CD4-positive, alpha-beta T cell treated with Interferon gamma for 1 hour (primary cell): ENCODE data around the gene HS6ST1.
A peak's percentile ranks its signal among the peaks of the same experiment; 100 is the strongest.

Experiments
- DNase-seq: peaks from one replicate; pipeline ENCODE4 v3.0.0-alpha.2; 2020

Gene HS6ST1

DNA sequence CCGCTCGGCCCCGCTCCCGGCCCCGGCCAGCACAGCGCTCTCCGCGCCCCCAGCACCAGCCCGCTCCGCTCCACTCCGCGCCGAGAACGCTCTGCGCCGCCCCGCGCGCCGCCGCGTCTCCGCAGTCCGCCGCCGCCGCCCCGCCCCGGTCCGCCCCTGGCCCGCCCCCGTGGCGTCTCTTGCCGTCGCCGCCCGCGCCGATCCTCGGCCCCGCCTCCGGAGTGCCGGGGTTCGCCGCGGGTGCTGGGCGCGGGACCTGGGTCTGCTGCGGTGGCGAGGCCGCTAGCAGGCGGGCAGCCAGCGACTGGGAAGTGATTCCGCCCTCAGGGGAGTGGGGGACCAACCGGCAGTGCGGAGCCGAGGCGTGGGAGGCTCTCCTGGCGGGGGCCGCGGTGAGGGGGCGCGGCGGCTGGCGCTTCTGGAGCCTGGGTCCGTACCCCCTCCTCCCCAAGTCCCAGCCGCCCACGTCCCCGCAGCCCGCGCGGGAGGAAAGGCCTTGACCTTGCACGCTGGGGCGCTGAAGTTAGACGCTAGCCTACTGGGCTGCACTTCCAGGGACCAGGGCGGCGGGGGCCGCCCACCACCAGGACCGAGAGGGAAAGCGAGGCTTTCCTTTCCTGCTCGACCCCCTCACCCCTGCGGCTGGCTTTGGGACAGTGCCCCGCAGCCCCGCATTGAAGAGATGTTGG lies at the start of gene HS6ST1:
Gene HS6ST1, minus strand, starts transcription at position 93 of the 689 bp plus-strand sequence. CDS start 305 bp downstream, outside the sequence.
- DNase-seq: peak; percentile 85

- DNase-seq: no peak
These were observed 49.1 kb upstream of the HS6ST1 start for GRCh38 chr2:128367601-128368359.

GRCh38 chr2:128366713-128367511 lies 48.2 kb upstream of the HS6ST1 start:
- no peak for DNase-seq

GRCh38 chr2:128365217-128365905 lies 46.7 kb upstream of the HS6ST1 start:
- DNase-seq: no peak

GRCh38 chr2:128364441-128364911 lies 45.8 kb upstream of the HS6ST1 start:
- DNase-seq: no peak

GRCh38 chr2:128363934-128364361 lies 45.3 kb upstream of the HS6ST1 start:
- no peak for DNase-seq

- no peak for DNase-seq
These were observed 44.2 kb upstream of the HS6ST1 start for GRCh38 chr2:128362889-128363228.

DNA sequence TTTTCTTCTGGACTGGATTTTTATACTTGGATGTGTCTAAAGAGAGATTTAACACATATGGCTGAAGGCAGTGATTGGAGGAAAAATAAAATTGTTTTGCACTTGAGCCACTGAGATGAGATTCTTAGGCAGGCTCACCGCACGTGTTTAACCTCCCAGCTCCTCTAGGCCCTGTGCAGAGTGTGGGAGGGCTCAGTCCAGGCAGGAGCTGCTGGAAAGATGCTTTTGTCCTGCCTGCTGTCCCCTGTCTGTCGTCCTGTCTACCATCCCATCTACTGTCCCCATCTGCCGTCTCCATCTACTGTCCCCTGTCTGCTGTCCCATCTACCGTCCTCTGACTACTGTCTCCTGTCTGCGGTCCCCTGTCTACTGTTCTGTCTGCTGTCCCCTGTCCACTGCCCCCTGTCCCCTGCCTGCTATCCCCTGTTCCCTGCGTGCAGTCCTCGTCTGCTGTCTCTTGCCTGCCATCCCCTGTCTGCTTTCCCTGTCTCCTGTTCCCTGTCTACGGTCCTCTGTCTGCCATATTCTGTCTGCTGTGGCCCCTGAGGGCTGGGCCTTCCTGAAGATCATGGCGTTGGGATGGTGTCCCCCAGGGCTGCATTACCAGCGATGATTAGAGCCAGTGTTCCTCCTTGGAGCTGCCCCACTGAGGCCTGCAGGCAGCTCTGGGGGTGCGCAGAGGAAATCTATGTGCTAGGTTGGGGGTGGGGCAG lies 43.7 kb upstream of the HS6ST1 start:
- no peak for DNase-seq

DNA sequence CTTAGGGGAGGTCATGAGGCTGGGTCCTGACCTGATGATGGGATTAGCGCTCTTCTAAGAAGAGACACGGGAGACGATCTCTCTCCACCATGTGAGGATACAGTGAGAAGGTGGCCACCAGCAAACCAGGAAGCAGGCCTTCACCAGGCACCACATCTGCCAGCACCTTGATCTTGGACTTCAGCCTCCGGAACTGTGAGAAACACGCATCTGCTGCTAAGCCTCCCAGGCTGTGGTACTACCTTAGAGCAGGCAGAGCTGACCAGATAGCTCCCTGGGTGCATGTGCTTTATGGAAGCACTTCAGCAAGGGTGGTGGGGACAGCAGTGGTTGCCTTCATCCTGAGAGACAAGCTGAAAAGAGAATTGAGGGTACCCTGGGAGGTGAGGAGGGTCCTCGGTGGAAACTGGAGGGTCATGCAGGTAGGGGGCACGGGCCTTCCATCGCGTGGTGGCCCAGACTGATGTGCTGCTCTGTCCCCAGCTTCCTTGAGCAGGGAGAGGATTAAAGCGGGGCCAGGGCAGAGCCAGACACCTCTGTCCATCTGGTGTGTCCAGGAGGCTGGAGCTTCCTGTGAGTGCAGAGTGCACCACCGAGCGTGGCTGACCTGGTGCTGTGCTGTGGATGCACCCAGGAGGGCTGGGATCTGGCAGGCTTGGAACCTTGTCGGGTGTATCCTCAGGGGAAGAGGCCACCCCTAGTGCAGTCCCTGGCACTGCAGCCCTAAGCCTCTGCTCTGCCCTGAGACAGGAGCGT lies 42.9 kb upstream of the HS6ST1 start:
- no peak for DNase-seq

DNA sequence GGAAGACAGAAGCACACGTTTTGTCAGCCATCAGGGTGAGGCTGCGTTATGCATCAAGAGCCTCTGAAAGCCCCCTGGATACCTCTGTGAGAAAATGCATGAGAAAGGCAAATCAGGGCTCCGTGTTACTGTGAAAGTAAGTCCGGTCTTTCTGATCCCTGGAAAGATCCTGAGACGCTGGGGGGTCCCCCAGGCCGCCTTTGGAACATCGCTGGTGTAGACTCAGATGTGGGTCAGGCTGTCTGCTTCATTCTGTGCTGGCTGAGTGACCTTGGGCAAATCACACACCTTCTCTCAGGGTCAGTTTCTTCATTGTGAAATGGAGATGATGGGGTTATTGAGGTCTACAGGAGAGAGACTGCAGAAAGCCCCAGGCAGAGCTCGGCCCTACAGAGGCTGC lies 42.0 kb upstream of the HS6ST1 start:
- DNase-seq: no peak

DNA sequence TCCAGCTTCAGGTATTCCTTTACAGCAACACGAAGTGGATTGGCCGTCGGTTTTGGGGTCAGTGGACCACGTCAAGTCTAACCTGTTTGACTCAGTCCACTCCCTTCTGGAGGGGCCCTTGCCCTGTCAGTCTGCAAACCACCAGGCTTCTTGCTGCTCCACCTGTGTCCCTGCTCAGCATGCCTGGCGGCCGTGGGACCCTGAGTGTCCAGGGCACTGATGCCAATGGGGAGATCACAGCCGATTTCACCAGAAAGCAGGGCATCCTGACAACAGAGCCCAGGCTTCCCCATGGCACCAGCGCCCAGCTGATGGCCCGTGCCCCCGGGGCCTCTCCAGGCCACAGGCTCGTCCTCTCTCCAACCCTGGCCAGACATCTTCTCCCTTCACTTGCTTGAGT lies 41.2 kb upstream of the HS6ST1 start:
- DNase-seq: no peak

- no peak for DNase-seq
These were observed 40.5 kb upstream of the HS6ST1 start for GRCh38 chr2:128358941-128359731.

DNA sequence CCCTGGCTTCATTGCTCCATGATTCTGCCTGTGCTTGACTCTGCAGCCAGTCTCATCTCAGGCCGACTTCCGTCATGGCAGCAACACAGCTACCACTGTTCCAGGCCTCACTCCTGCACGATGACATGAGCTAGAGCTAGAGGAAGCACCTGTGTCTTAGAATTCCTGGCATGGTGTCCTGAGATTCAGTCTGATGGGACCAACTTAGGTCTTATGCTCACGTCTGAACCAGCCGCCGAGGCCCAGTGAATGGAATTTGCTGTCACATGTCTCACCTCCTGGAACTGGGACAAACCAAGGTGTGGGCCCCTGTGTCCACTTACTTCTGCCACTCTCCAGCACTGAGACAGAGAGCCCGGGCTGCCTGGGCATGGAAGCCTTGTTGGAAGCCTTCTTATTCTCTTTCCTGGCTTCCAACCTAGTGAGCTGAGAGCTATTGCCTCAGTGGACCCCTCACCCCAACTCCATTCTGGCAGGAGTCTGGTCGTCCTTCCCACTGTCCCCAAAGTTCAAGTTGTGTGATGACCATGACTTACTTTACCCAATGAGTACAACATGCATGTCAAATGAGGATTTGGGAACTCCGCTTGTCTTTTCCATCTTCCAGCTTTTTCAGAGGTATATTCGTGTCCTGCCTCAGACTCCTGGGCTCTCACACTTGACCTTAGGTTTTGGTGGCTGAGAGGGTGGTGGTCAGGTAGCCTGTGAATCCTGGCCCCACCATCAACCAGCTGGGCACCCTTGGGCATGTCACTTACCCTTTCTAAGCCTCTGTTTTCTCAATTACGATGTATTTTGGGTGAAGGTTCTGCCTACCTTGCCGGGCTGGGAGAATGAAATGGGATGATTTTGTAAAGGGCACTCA lies 39.1 kb upstream of the HS6ST1 start:
- no peak for DNase-seq

DNA sequence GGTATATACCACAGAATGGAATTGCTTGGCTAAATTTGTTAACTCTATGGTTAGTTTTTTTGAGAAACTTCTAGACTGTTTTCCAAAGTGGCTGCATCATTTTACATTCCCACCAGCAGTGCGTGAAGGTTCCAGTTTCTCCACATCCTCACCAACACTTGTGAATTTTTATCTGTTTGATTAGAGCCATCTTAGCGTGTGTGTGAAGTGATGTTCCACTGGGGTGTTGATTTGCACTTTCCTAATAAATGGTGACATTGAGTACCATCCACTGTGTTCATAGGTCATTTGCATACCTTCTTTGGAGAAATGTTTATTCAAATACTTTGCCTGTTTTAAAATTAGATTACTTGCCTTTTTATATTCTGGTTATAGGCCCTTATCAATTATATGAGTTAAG lies 37.5 kb upstream of the HS6ST1 start:
- DNase-seq: no peak

DNA sequence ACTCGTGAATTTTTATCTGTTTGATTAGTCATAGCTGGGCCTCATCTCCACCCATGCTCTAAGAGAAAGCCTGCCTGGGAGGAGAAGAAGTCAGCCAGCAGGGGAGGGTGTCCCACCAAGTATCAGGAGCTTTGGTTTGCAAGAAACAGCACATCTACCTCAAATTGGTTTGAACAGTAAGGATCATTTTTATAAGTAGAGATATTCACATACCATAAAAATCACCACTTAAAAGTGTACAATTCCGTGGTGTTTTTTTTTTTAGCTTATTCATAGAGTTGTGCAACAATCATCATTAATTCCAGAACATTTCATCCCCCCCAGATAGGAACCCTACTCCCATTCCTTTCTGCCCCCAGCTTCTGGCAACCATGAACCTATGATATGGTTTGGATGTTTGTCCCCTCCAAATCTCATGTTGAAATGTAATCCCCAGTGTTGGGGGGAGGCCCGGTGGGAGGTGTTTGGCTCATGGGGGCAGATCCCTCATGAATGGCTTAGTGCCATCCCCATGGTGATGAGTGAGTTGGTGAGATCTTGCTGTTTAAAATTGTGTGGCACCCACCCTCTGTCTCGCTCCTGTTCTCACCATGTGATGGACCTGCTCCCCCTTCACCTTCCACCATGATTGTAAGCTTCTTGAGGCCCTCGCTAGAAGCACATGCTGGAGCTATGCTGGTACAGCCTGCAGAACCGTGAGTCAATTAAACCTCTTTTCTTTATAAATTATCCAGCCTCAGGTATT lies 36.2 kb upstream of the HS6ST1 start:
- no peak for DNase-seq

GRCh38 chr2:128354161-128354560 lies 35.5 kb upstream of the HS6ST1 start:
- no peak for DNase-seq

DNA sequence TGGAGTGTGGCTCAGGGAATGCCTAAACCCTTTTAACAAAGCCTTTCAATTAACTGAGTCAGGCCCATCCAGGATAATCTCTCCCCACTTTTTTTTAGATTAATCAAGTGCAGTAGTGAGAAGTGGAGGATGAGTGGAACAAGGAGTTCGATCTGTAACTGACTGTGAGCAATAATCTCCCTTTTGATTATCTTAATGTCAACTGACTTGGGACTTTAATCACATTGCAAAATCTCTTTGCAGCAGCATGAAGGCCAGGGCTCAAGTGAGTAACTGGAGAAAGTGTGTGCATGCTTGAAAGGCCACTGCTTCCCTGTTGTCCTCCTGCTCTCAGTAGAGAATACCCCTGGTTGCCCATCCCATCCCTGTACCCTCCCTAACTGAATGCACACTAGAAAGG lies 32.1 kb upstream of the HS6ST1 start:
- no peak for DNase-seq

DNA sequence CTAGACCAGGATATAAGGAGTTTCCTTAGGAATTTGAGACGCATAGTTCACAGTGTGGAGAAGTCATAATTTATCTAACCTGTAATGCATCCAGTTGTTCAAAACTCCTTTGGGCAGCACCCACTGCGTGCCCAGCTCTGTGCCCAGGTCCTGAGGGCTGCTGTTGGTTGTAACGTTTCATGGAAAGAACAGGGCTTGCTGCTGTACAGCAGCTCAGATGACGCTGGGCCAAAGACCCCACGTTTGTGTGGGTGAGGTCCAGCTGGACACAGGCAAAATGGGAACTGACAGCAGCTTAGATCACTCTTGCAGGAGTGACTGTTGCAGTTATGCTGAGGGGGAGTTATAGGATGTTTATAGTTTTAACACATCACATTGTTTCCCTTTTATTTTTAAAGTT lies 30.0 kb upstream of the HS6ST1 start:
- DNase-seq: no peak
